22Rv1 (cell line): ENCODE measurements around the gene PIK3CD.
"Not testable (repeated sequence)": the region's sequence is repeated elsewhere in the genome, so short reads cannot be mapped to it uniquely, and the experiment has no call there.

Source experiments
- H3K27ac ChIP-seq: fragments of 450-650 bp; 2 replicates; pipeline ENCODE4 v1.5.1; 2017
- CTCF ChIP-seq: fragments of 450-650 bp; IDR thresholded peaks from 2 replicates; pipeline ENCODE4 v1.5.1; 2017; ENCODE audit warnings: mild to moderate bottlenecking
- ZFX ChIP-seq: fragments of 450-650 bp; IDR thresholded peaks from 2 replicates; pipeline ENCODE4 v1.6.1; 2017; ENCODE audit warnings: antibody characterized with exemption, borderline replicate concordance

Gene PIK3CD

DNA sequence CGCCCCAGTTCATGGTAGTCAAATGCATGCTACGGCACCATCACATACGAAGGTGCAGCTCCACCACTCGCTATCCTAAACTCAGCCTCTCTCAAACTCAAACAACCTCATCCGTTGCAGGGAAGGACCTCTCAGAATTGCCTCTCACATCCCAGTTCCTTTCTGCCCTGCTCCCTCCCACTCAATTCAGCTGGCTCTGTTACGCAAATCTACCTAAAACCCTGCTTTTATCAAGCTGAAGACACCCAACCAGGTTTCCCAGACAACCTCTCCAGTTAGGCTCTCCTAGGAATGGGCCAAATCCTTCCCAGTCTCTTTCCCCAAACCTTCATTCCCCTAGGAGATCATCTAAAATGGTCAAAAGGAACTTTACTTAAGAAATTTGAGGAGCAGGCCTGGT is 109.3 kb downstream of the PIK3CD start:
- H3K27ac ChIP-seq: no peak overlapping the region
- TF ChIP-seq ZFX: no peak
- TF ChIP-seq CTCF: no peak

DNA sequence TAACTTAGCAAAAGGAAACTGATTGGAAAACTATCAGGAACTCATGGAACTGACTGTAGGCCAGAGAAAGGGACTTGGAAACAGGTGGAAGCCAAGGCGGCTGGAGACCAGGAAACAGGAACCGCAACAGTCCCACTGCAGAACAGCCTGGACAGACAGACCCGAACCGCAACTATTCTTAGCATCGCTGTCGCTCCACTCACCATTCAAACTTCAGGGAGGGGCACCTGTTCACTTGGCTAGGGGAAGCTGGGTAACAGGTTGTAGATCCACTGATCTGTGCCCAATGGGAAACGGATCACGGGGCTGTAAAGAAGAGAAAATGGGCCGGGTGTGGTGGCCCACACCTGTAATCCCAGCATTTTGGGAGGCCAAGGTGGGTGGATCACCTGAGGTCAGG is 110.3 kb downstream of the PIK3CD start:
- no peak overlapping the region for H3K27ac ChIP-seq
- no peak for TF ChIP-seq CTCF
- no peak for TF ChIP-seq ZFX

GRCh38 chr1:9762446-9762845 is 110.9 kb downstream of the PIK3CD start:
- H3K27ac ChIP-seq: not testable (repeated sequence)

- no peak overlapping the region for H3K27ac ChIP-seq
- no peak for TF ChIP-seq ZFX
- TF ChIP-seq CTCF: no peak
Observed at GRCh38 chr1:9763914-9764313, 112.4 kb downstream of the PIK3CD start.

DNA sequence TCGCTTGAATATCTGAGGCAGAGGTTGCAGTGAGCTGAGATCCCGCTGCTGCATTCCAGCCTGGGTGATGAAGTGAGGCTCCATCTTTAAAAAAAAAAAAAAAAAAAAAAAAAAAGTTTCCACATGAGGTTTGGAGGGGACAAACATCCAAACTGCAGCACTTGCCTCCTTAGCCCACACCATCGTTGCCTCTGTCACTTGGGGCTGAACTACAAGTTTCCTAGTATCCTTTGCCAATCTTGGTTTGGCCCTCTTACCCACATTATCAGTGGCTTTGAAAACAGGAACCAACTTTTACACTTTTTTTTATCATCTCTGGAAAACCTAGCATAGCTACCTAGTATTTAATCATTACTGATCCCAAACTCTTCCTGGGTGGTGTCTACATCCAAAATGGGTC is 113.0 kb downstream of the PIK3CD start:
- H3K27ac ChIP-seq: no peak overlapping the region
- TF ChIP-seq CTCF: no peak
- no peak for TF ChIP-seq ZFX

DNA sequence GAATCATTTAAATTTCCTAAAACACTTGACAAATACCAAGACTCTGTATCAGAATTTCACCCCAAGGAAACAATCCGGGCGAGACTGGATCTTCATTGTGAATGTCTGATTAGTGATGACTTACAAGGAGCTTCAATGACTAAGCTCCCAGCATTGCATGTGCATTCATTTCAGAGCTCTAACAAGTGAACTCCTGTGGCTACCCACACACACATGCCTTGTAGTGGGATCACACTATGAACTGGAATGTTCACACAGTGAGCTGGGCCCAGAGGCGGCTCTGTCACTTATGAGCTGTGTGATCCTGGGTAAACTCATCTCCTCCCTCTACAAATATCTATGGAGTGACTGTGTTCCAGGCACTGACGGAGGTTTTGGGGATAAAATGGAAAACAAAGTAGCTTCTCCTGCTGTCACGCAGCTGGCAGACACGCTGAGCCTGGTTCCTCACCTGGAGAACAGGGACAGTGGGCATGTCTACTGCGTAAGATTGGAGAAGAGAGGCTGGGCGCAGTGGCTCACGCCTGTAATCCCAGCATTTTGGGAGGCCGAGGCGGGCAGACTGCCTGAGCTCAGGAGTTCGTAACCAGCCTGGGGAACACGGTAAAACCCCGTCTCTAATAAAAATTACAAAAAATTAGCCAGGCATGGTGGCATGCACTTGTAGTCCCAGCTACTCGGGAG is 115.4 kb downstream of the PIK3CD start:
- H3K27ac ChIP-seq: peak overlapping the region; percentile 46
- no peak for TF ChIP-seq CTCF
- TF ChIP-seq ZFX: no peak

DNA sequence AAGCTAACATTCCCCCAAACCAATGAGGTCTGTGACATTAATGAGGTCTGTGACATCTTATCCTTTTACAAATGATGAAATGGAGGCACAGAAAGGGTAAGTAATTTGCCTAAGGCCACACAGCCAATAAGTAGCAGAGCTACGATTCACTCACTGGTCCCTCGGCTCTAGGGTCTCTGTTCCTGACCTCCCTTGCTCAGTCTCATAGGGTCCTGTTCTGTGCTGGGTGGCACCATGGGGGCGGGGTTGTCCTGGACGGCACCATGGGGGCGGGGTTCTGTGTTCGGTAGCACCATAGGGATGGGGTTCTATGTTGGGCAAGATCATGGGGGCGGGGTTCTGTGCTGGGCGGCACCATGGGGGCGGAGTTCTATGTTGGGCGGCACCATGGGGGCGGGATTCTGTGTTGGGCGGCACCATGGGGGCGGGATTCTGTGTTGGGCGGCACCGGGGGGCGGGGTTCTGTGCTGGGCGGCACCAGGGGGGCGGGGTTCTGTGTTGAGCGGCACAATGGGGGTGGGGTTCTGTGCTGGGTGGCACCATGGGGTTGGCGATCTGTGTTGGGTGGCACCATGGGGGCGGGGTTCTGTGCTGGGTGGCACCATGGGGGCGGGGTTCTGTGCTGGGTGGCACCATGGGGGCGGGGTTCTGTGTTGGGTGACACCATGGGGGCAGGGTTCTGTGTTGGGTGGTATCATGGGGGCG is 116.6 kb downstream of the PIK3CD start:
- peak overlapping the region; percentile 46 for H3K27ac ChIP-seq
- TF ChIP-seq ZFX (no peak), CTCF (no peak)
